Hindlimb muscle (tissue), 1 donor: Measurements from ENCODE around the gene CCNB2. TPM values are rescaled to one million over a fixed set of nuclear protein-coding genes. Genes with fewer than 3 reads are reported as not detected.
"Not testable (repeated sequence)": the region's sequence is repeated elsewhere in the genome, so short reads cannot be mapped to it uniquely, and the experiment has no call there.

Experiments used
- DNase-seq: peaks from one replicate; pipeline ENCODE4 v3.0.0-alpha.2; 2013
- polyA plus RNA-seq: library from polyadenylated mRNA; unstranded; fragments of 120-200 nt; gene quantifications from one replicate; pipeline ENCODE4 v1.2.1, GENCODE V29; 2013; ENCODE audit not compliant: insufficient read length

CCNB2 gene
- polyA plus RNA-seq, 1 donor = 14.0 TPM

DNA sequence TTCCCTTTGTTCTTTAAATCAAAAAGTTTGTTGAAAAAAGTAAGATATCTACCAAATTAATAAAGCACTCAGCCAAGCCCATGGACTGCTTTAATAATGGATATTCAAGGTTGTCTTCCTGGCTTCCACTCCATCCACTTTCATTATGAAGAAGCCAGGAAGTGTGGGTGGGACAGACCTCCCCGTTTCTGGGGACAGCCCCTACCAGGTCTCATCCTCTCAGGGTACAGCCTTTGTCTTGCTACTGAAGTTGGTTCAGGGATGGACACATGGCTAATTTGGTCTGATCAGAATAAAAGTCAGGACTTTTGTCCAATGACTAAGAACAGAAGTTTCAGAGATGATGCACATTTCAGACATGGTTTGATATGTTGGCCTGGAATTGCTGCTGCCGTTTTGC is 32.6 kb downstream of the CCNB2 start:
- no peak for DNase-seq

DNA sequence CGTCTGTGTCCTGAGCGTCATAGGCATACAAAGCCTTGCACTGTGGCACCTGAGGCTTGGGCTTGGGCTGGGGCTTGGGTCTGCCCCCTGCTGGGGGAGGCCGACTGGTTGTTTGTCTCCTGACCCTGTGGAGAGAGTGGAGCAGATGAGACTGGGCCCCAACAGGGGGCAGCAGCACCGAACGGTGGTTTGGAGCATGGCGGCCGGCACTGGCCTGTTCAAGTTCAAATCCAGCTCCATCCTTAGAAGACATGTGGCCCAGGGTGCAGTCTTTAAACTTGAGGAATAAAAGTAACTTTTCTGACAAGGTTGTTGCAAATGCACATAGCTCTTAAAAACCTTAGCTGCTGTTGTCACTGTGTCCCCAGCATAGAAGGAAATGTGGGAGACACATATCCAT is 33.3 kb downstream of the CCNB2 start:
- no peak for DNase-seq

DNA sequence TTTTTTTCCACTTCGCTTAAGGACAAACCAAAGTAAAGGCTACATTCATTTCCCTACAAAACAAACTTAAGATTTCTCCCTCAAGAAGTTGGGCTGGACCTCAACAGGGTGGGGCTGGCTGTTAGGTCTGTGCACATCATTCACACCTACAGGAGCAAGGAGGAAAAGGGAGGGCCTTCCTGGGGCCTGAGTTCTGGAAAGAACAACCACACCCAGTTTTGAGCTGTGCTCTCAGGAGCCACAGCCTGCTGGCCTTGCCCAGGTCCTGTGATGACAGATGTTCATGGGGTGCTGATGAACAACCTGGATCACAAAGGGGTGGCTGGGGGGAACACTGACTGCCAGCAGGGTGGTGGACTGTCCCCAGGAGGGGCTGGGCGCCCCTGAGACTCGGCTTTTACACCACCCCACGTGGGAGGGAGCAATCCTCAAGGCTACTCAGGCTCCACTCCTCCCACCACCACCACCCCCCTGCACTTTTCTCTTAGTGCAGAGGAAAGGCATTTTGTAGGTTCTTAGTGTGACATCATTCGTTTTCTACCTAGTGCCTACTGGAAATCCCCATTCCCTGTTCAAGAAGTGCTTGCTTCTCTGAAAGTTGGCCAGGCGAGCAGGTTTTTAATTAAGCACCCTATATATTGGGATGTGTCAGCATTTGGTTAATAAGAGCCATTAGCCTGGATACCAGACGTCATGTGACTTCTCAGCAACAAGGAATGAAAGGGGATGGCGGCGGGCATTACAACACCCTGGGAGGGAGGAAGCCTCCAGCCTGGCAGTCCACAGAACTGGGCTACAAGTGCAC is 35.7 kb downstream of the CCNB2 start:
- no peak for DNase-seq

DNA sequence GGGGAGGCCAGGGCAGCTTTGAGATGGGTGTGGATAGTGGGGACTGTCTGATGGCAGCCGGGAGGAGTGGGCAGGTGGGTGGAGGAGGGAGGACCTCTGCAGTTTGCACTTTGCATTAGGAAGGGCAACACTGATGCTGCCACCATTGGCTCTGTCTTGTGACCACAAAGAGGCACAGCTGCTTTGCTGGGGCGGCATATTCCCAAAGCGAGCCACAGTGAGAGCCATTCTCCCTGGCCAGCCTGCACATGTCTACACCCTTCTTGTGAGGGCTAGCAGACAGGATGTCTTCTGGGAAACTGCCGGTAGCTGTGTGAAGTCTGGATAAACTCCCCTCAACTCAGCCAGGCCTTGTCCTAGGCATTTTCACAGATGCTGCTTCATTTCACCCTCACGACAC is 38.3 kb downstream of the CCNB2 start:
- DNase-seq = no peak

DNA sequence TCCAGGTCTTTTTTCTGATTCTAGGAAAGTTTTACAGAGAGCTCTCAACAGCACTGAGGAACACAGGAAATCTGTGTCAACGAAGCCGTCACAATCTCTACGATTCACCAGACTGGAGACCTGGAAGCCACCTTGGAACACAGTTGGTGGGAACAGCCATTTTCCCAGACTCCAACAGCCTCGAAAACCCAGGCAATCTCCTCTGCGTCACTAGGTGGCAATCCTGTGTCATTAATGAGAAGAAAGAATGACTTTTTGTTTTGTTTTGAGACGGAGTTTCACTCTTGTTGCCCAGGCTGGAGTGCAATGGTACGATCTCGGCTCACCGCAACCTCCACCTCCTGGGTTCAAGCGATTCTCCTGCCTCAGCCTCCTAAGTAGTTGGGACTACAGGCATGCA is 39.6 kb downstream of the CCNB2 start:
- not testable (repeated sequence) for DNase-seq

DNA sequence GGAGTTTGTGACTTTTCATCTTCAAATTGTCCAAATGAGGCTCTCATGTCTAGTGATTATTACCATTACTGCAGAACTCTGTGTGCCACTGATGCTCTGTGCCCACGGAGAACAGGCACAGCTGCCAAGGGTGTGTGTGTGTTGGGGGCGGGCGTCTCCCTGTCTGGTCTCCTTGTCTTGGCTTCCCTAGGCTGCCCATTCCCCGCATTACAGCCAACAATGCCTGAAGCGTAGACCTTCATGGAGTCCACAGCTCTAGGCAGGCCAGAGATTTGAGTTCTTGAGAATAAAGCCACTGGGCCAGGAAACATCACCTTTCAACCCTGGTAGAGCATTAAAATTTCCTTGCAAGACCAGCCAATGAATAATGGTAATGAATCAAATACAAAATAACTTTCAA is 42.7 kb downstream of the CCNB2 start:
- no peak for DNase-seq

DNA sequence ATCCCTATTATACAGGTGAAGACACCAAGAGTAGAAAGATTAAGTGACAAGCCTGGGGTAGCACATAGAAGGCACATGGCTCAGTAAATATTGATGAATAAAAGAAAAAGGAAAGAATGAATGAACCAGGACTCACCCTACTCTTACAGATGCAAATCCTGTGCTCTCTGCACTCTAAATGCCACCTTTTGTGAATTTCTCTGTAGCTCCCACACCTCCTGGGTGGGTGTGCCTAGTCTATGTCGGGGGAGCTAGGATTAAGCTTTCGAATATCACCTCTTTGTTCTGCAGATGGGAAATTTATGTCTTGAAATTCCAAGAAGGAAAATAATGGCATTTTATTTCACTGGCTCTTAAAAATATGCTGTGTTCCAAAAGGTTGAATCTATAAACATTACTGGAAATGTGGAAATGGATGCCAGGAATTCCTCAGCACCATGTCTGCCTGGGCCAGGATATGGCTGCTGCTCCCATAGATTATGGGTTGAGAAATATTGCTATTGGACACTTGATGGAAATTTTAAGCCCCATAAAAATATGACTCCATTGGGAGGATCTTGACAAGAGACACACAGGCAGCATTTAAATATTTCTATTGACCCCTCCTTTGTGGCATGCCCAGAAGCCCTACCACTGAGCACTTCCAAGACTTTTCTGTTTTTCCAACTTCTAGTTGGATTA is 43.3 kb downstream of the CCNB2 start:
- peak; percentile 52 for DNase-seq

DNA sequence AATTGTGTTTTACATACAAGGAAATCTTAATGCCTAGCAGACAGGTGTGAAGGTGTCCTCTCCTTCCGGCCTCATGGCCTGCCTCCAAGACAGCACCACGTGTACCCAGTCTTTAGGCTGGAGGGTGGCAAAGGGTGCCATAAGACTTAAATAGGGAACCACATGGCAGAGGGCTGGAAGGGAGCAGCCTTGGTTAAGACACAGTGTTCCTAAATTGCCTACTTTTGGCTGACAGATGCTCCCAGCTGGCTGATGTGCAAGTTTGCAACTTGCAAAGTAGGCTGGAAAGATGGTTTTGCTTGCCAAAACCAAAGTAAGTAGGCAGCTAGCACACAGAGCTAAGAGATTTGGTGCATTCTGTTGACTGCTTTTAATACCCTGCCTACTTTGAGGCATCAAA is 45.2 kb downstream of the CCNB2 start:
- peak; percentile 31 for DNase-seq

DNA sequence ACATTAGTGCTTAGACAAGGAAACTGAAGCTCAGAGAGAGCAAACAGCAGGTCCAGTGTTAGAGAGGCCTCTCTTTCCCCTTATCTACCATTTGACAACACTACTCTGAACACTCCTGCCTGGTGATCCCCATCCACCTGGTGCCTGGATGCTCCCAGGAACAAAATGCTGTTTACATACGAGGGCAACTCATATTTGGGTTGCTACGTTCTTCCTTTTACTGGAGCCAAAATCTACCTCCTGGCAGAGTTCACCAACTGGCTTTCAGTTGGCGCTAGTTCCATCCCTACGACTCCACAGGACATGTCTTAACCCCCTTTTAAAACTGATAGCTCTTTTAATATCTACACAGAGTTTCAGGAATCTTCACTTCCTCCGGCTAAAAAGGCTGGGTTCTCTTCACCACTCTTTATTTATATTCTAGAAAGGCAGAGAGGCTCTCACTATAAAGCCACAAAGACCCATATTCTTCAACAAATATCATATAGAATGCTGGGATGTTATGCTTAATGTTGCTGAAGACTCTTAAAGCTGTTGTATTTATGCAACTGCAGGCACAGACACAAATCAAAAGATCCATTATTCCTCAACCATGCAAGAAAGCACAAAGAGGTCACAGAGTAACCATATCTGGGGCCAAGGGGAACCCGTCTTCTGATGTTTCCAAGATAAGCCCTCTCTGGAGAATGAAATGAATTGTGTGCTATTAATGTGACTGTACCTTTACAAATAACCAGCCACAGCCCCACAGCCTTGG is 47.9 kb downstream of the CCNB2 start:
- DNase-seq = no peak

DNA sequence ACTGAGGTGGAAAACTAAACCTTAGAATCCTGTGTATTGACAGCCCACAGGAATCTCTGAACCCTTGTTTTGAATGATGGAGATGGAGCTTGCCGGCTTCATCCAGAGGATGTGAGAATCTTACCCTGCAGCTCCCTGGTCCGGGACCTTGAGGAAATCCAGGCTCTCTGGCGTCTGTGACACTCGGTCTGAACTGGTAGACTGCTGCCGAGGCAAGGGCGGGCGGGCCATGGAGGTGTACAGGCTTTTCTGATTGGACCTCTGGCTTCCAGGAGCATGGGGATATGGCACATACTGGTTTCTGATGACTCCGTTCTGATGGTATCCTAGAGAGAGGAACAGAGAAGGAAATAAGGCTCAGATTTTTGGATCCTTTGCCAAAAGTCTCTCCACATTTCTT is 48.5 kb downstream of the CCNB2 start:
- no peak for DNase-seq

DNA sequence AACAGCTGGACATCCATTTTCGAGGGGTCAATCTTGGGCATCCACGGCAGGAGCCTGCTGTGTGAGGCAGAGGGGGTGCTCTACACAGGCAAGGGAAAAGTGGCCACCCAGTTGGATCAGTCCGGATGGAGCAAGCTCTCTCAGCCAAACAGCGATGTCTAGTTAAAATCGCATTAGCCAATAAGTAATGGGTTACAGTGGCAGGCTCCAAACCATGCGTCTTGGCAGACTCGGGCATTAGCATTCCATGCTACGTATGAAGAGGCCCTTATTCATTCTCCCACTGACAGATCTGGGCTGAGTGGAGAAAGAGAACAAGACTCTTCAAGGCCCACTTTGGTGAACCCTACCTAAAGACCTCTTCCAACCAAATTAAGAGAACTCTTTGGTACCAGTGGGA is 49.3 kb downstream of the CCNB2 start:
- DNase-seq = no peak

DNA sequence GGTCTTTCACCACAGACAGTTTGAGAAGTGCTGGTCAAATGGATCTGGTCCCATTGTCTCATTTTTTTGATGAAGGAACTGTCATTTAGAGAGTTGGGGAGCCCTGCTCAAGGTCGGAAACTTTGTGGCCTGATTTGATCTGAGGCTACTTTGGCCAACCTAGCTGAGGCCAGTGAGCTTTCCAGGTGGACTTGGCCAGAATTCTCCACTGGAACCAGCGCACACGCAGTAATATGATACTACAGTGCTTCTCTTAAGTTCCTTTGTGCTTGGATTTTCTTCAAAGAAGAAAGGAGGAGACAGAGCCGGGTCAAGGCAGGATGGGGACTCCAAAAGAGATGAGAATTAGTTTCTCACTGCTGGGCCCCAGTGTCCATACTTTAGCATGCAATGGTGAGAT is 50.5 kb downstream of the CCNB2 start:
- peak; percentile 53 for DNase-seq

DNA sequence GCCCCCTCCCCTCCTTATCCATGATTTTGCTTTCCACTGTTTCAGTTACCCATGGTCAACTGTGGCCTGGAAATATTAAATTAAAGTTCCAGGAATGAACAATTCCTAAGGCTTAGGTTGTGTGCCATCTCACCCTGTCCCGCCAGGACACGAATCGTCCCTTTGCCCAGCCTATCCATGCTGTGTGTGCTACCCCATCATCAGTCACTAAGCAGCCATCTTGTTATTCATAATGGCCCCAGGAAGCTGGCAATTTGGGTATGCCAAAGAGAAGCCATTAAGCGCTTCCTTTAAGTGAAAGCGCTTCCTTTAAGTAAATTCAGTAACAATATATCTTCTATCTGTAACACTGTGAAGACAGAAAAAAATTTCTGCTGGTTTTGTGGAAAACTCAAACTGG is 52.5 kb downstream of the CCNB2 start:
- no peak for DNase-seq

DNA sequence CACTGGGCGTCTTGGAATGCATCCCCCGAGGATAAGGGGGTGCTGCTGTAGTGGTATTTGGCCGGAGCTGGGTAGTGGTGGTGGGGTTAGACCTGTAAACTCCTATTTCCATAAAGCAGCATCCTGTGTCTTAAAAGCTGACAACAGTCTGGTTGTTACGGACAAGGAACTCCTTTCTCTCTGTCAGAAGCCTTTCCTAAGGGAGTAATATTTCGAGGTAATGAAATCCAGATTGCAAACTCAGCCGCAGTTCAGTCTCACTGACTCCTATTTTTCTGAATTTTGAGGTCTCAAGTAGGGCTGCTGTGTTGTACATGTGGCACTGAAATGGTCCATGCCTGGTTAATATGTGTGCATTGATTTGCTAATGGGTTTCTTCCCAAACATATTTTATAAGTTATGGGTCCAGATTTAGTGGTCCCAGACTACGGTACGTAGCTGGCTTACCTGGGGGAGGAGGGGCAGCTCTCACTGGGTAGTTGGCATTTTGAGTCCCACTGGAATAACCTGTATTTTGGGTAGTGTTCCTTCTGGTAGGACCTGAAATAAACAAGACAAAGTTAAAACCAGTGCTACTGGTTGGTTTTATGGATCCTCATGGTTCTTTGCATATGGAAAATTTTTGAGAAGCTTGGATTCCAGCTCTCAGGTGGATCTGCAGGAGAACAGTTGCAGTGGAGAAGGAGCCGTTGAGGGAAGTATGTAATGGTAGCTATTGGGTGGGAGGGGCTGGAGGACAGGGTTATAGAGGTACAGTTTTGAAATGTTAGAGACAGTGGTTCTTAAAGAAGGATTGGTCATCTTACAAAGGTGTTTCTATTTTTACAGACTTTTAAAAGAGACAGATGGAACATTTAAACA is 53.1 kb downstream of the CCNB2 start:
- peak; percentile 34 for DNase-seq

DNA sequence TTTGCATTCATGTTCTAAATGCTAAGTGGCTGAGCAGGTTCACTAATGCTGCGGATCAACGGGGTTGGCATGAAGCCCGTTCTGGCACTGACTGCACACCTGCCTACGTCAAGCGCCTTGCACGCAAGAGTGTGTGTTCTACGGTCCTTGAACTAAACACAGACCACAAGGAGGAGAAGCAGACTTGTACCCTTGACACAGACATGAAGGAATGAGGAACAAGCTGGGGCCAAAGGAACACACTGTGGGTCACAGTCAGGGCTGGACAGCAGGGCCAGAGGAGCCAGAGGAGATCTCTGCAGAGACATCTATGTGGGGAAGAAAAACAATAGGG is 53.7 kb downstream of the CCNB2 start:
- DNase-seq = no peak

DNA sequence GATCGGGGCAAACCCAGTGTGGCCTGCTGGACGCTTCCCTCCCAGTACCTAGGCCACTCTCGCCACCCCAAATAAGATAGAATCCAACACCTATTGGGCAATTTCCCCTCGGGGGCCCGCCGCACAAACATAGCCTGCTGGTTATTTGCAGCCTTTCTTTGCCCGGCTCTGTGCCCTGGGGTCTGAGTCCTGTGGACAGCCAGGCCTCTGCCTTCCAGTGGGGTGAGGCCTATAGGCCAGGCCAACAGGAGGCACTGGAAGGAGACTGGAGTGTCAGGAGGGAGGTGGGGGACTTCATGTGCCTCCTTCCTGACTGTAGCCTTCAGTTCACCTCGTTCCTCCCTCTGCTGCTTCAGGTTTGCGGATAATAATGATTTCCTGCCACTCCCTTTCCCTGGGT is 54.3 kb downstream of the CCNB2 start:
- DNase-seq = no peak

DNA sequence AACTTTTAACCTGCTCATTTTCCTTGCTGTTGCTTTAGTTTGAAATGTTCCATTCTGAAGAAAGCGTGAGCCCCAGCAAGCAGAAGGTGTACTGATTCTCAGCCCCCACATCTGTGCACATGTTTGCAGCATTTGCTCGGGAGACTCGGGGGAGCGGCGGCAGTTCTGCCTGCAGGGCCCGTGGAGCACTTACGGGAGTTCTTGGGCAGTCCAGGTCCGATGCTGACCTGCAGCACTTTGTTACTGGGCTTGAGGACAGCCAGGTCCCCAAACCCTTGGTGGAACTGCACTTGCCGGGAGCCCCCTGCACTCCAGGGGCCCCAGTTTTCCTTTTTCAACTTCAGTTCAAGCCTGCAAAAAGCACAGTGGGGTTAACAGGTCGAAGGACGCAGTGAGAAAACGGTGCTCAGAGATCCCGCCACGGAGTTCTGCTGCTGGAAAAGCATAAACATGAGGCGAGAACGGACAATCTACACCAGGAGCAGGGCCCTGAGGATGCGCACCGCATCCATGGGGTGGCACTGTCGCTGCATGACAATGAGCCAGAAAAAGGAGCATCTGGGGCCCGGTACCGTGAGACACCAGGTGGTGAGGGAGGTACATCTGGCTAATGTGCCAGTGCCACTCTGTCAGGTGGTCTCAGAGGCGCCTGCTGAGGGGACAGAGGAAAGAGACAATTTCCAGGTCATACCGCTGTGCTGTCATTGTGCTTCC is 56.1 kb downstream of the CCNB2 start:
- no peak for DNase-seq

DNA sequence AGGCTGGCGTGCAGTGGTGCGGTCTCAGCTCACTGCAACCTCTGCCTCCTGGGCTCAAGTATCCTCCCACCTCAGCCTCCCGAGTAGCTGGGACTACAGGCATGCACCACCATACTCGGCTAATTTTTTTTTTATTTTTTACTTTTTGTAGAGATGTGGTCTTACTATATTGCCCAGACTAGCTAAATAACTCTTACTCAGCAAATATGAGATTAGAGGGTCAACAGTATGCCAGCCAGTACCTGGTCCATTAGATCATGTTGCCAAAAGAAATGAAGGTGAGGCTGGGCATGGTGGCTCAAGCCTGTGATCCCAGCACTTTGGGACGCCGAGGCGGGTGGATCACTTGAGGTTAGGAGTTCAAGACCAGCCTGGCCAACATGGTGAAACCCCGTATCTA is 57.1 kb downstream of the CCNB2 start:
- DNase-seq = not testable (repeated sequence)

DNA sequence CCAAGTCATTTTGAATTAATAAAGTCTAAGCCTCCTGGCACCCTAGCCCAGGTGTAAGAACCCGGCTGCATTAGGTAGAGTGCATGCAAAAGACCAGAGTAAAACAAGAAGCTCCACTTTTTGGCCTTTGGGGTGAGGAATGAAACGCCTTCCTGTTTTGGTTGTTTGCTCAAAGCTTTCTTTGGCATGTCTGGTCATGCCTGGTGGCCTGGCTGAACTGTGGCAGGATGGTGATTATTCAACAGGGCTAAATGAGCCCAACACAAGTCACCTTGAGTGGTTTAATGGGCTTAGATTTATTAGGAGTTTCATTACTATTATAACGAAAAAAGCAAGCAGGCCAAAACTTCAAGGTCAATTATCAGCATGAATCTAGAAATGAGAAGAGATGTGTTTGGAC is 60.8 kb downstream of the CCNB2 start:
- DNase-seq = no peak

DNA sequence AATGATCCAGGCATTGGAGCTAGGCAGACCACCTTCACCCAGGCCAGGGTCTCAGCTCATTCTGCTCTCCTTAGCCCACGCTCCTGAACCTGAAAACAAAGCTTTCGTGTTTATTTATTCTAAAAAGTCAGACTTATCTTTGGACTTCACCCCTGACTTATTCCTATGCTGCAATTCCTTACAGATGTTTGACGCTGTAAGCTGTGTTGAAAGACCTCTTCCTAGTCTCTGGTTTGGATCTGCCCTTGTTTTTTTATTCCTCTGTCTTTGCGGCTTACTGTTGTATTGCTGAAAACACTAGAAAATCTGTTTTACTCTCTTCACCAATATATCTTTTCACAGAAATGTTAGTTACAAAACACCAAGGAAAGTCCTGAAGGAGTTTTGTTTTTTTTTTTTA is 61.2 kb downstream of the CCNB2 start:
- DNase-seq = no peak

DNA sequence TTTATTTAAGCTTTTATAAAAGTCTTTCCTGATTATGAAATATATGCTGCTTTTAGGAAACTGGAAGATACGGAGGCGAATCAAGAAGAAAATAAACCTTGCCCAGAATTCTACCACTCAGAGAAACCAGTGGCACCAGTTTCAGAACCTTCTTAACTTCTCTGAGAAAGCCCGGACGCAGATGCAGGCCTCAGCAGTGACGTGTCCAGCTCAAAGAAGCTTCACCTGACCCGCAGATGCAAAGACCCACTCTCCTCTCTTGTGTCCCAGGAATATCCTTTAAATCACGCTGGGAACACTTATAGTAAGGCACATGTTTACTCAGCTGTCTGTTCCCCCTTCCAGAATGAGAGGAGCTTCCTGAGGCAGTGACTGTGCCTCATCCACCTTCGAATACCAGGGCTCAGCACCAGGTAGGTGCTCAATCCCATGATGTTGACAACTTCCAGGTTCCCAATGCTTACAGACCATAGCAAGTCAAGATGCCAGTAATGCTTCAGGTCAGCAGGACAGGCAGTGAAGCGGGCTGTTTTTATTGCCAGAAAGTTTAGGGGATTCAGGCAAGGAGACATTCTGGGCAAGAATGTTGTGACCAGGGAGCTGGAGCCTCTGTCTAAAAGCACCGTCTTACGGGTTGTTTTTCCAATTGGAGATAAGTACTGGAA is 61.8 kb downstream of the CCNB2 start:
- no peak for DNase-seq

DNA sequence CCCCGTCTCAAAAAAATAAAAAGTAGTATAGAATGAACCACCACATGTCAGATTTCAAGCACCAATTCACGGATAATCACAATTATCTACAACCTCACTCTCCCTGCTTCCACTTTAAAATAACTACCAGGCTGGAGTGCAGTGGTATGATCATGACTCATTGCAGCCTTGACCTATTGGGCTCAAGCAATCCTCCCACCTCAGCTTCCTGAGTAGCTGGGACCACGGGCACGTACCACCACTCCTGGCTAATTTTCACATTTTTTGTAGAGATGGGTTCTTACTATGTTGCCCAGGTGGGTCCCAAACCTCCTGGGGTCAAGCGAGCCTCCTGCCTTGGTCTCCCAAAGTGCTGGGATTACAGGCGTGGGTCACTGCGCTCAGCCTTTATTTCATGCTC is 63.6 kb downstream of the CCNB2 start:
- DNase-seq = no peak
